HG03575 (cell line): ENCODE measurements around the gene LCN1.
"Not testable (repeated sequence)": the region's sequence is repeated elsewhere in the genome, so short reads cannot be mapped to it uniquely, and the experiment has no call there.

Experiments used
- ATAC-seq: cut with Tn5 transposase; IDR thresholded peaks from one replicate; pipeline ENCODE4 v1.9.1; 2021; ENCODE audit not compliant: unreplicated experiment, insufficient number of reproducible peaks, low FRiP score; ENCODE audit errors: extremely low read depth

The LCN1 gene

GRCh38 chr9:135502873-135503321 is 18.3 kb upstream of the LCN1 start:
- ATAC-seq, result no peak

GRCh38 chr9:135503371-135504261 is 17.6 kb upstream of the LCN1 start:
- ATAC-seq, result no peak

GRCh38 chr9:135504262-135505243 is 16.7 kb upstream of the LCN1 start:
- ATAC-seq, result no peak

- ATAC-seq, result no peak
Observed at GRCh38 chr9:135505406-135506187, 15.6 kb upstream of the LCN1 start.

- ATAC-seq, result no peak
Observed at GRCh38 chr9:135506327-135507103, 14.7 kb upstream of the LCN1 start.

GRCh38 chr9:135507104-135508035 is 13.9 kb upstream of the LCN1 start:
- ATAC-seq, result no peak

GRCh38 chr9:135508211-135508820 is 12.9 kb upstream of the LCN1 start:
- no peak for ATAC-seq

GRCh38 chr9:135509458-135509857 is 11.8 kb upstream of the LCN1 start:
- ATAC-seq, result no peak

- ATAC-seq, result no peak
Observed at GRCh38 chr9:135512241-135512603, 9.0 kb upstream of the LCN1 start.

GRCh38 chr9:135512904-135513303 is 8.3 kb upstream of the LCN1 start:
- no peak for ATAC-seq

GRCh38 chr9:135513351-135513846 is 7.8 kb upstream of the LCN1 start:
- ATAC-seq, result no peak

GRCh38 chr9:135513906-135514305 is 7.3 kb upstream of the LCN1 start:
- ATAC-seq, result not testable (repeated sequence)

- ATAC-seq, result no peak
Observed at GRCh38 chr9:135514342-135515082, 6.7 kb upstream of the LCN1 start.

GRCh38 chr9:135515083-135515951 is 5.9 kb upstream of the LCN1 start:
- ATAC-seq, result no peak

- no peak for ATAC-seq
Observed at GRCh38 chr9:135516132-135516860, 4.9 kb upstream of the LCN1 start.
